WTC11 (cell line): Measurements from ENCODE around the gene SEMA6C. TPM values are rescaled to one million over a fixed set of nuclear protein-coding genes. Genes with fewer than 3 reads are reported as not detected.
"Not testable (repeated sequence)": the region's sequence is repeated elsewhere in the genome, so short reads cannot be mapped to it uniquely, and the experiment has no call there.

Experiments used
- ATAC-seq: fragments of 200-7000 bp; cut with Tn5 transposase; 2 replicates; pipeline ENCODE4 v1.10.0; 2021; ENCODE audit warnings: mild to moderate bottlenecking, moderate library complexity
- Bru-seq: library from RNA; stranded (reverse); fragments of 400-500 nt; gene quantifications from one replicate; lab custom pipeline; 2021; lab: Mats Ljungman, UMichigan
- CTCF ChIA-PET: fragments of 300-600 bp; sonication (Branson Sonifier 250); formaldehyde crosslinking; loops from one replicate; lab custom pipeline; 2021; ENCODE audit warnings: antibody characterized with exemption; lab: Charles Lee
- POLR2A ChIA-PET: fragments of 350-600 bp; sonication (Branson Sonifier 250); formaldehyde crosslinking; loops from one replicate; lab custom pipeline; 2021; ENCODE audit warnings: antibody characterized with exemption; lab: Charles Lee
- DNase-seq: peaks from one replicate; pipeline ENCODE4 v3.0.0; 2021; ENCODE audit warnings: low spot score
- H3K27ac Mint-ChIP-seq: 2 replicates; pipeline ENCODE4 v1.8.0; 2021; ENCODE audit warnings: mixed read lengths
- H3K27me3 Mint-ChIP-seq: 2 replicates; pipeline ENCODE4 v1.8.0; 2021; ENCODE audit warnings: low read depth, mild to moderate bottlenecking, moderate library complexity, mixed read lengths
- H3K36me3 Mint-ChIP-seq: 2 replicates; pipeline ENCODE4 v1.8.0; 2021; ENCODE audit warnings: mixed read lengths
- H3K4me1 Mint-ChIP-seq: 2 replicates; pipeline ENCODE4 v1.8.0; 2022; ENCODE audit warnings: mixed read lengths
- H3K4me3 Mint-ChIP-seq: 2 replicates; pipeline ENCODE4 v1.8.0; 2021; ENCODE audit warnings: mild to moderate bottlenecking, moderate library complexity, mixed read lengths
- H3K9me3 Mint-ChIP-seq: 2 replicates; pipeline ENCODE4 v1.8.0; 2021; ENCODE audit warnings: mixed read lengths
- CREB1 ChIP-seq: sonication (generic); formaldehyde crosslinking; IDR thresholded peaks from 2 replicates; pipeline ENCODE4 v1.8.0; 2023; ENCODE audit warnings: mild to moderate bottlenecking, missing genetic modification reagents
- GTF2I ChIP-seq: fragments of 250-450 bp; sonication (Bioruptor Pico); conservative IDR thresholded peaks from 2 replicates; pipeline ENCODE4 v1.4.0; 2021; ENCODE audit warnings: mild to moderate bottlenecking
- KAT7 ChIP-seq: sonication (generic); formaldehyde crosslinking; IDR thresholded peaks from 2 replicates; pipeline ENCODE4 v1.8.1; 2023; ENCODE audit warnings: missing genetic modification reagents, mild to moderate bottlenecking, borderline replicate concordance
- NFYB ChIP-seq: sonication (generic); formaldehyde crosslinking; conservative IDR thresholded peaks from 2 replicates; pipeline ENCODE4 v1.8.0; 2022; ENCODE audit warnings: low read depth, missing genetic modification reagents
- NR1H2 ChIP-seq: sonication (generic); formaldehyde crosslinking; IDR thresholded peaks from 2 replicates; pipeline ENCODE4 v1.9.0; 2021; ENCODE audit warnings: mild to moderate bottlenecking, moderate library complexity, missing genetic modification reagents
- OVOL2 ChIP-seq: fragments of 250-450 bp; sonication (Bioruptor Pico); IDR thresholded peaks from 2 replicates; pipeline ENCODE4 v1.9.0; 2021; ENCODE audit warnings: mild to moderate bottlenecking, borderline replicate concordance
- SP1 ChIP-seq: sonication (generic); formaldehyde crosslinking; conservative IDR thresholded peaks from 2 replicates; pipeline ENCODE4 v1.8.1; 2022; ENCODE audit warnings: missing genetic modification reagents
- TEAD1 ChIP-seq: sonication (generic); formaldehyde crosslinking; IDR thresholded peaks from 2 replicates; pipeline ENCODE4 v1.8.0; 2022; ENCODE audit warnings: mild to moderate bottlenecking, missing genetic modification reagents
- ZNF121 ChIP-seq: sonication (generic); formaldehyde crosslinking; IDR thresholded peaks from 2 replicates; pipeline ENCODE4 v1.8.0; 2023; ENCODE audit warnings: missing genetic modification reagents
- ZNF232 ChIP-seq: sonication (generic); formaldehyde crosslinking; IDR thresholded peaks from 2 replicates; pipeline ENCODE4 v1.8.0; 2022; ENCODE audit warnings: mild to moderate bottlenecking, missing genetic modification reagents
- ZNF263 ChIP-seq: sonication (generic); formaldehyde crosslinking; IDR thresholded peaks from 2 replicates; pipeline ENCODE4 v1.8.1; 2022; ENCODE audit warnings: low read depth, mild to moderate bottlenecking, moderate library complexity, missing genetic modification reagents
- ZNF317 ChIP-seq: sonication (generic); formaldehyde crosslinking; IDR thresholded peaks from 2 replicates; pipeline ENCODE4 v1.8.1; 2023; ENCODE audit warnings: low read depth, mild to moderate bottlenecking, moderate library complexity, missing genetic modification reagents, borderline replicate concordance
- long read RNA-seq, 3 experiments: library from RNA in 1 of 3; library from capped mRNA in 1 of 3; library from polyadenylated mRNA in 1 of 3; unstranded in 2 of 3; stranded (forward) in 1 of 3; transcript quantifications; one replicate each; pipeline ENCODE4 v2.0.0, GENCODE V29; 2021
- total RNA-seq: library from RNA; stranded (reverse); gene quantifications from 3 replicates; pipeline ENCODE4 v1.2.3, GENCODE V29; 2021
- TF ChIP-seq, protein P1 (sequence below): sonication (generic); formaldehyde crosslinking; IDR thresholded peaks from 2 replicates; pipeline ENCODE4 v1.8.0; 2022; ENCODE audit warnings: mild to moderate bottlenecking, missing genetic modification reagents
- TF ChIP-seq, protein P2 (sequence below): sonication (generic); formaldehyde crosslinking; IDR thresholded peaks from 2 replicates; pipeline ENCODE4 v1.8.0; 2022; ENCODE audit warnings: missing genetic modification reagents
- TF ChIP-seq, protein P3 (sequence below): fragments of 250-450 bp; sonication (Bioruptor Pico); IDR thresholded peaks from 2 replicates; pipeline ENCODE4 v1.9.0; 2021; ENCODE audit warnings: moderate library complexity, mild to moderate bottlenecking, inconsistent platforms, borderline replicate concordance
- TF ChIP-seq, protein P4 (sequence below): sonication (generic); formaldehyde crosslinking; IDR thresholded peaks from 2 replicates; pipeline ENCODE4 v1.8.0; 2023; ENCODE audit warnings: missing genetic modification reagents
- TF ChIP-seq, protein P5 (sequence below): sonication (generic); formaldehyde crosslinking; IDR thresholded peaks from 2 replicates; pipeline ENCODE4 v1.8.1; 2022; ENCODE audit warnings: low read depth, mild to moderate bottlenecking, moderate library complexity, missing genetic modification reagents, borderline replicate concordance

SEMA6C gene, protein sequence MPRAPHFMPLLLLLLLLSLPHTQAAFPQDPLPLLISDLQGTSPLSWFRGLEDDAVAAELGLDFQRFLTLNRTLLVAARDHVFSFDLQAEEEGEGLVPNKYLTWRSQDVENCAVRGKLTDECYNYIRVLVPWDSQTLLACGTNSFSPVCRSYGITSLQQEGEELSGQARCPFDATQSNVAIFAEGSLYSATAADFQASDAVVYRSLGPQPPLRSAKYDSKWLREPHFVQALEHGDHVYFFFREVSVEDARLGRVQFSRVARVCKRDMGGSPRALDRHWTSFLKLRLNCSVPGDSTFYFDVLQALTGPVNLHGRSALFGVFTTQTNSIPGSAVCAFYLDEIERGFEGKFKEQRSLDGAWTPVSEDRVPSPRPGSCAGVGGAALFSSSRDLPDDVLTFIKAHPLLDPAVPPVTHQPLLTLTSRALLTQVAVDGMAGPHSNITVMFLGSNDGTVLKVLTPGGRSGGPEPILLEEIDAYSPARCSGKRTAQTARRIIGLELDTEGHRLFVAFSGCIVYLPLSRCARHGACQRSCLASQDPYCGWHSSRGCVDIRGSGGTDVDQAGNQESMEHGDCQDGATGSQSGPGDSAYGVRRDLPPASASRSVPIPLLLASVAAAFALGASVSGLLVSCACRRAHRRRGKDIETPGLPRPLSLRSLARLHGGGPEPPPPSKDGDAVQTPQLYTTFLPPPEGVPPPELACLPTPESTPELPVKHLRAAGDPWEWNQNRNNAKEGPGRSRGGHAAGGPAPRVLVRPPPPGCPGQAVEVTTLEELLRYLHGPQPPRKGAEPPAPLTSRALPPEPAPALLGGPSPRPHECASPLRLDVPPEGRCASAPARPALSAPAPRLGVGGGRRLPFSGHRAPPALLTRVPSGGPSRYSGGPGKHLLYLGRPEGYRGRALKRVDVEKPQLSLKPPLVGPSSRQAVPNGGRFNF
- total RNA-seq = 16.3 to 21.0 TPM (median 18.1 TPM) in 3 replicates
- Bru-seq, nascent RNA = percentile 58 among the genes with signal in this experiment
- long read RNA-seq, experiment 1, transcript SEMA6C-204 (19 exons, 3,892 nt) = major isoform, 10 of 30 reads
- long read RNA-seq, experiment 1, partial matches to known transcripts = 6 of 30 reads
- long read RNA-seq, experiment 1, other reads (novel, unspliced or antisense) = 13 of 30 reads
- long read RNA-seq, experiment 2, partial matches to known transcripts = 8 of 13 reads
- long read RNA-seq, experiment 2, other reads (novel, unspliced or antisense) = 5 of 13 reads
- long read RNA-seq, experiment 3 = 0 reads

DNA sequence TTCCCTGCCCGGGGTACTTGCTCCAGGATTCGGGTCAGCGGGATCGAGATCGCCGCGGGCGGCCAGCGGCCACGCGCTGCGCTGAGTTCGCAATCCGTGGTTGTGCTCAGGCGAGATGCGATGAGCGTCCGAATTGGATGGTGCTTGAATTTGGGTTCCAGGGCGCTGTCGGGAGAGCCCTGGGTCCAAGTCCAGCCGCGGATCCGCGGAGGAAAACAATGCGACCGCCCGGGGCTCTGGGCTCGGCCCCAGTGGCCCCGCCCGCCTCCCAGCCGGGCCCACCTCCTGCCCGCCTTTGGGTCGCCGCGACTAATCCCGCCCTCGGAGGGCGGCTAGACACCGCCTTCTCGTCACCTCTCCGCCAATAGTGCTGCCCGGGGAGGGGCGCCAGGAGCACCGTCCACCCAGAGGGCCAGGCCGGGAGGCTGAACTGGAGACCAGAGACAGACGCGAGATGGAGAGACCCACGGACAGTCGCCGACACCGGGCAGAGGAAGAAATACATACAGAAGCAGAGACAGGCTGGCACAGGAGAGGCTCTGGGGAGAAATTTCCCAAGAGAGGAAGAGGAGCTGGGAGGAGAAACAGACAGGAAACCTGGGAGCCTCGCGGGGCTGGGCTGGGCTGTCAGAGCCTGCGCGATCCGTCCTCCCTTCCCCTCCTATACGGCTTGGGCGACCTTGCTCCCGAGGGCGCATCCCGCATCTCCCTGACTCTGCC lies at the start of gene SEMA6C:
Gene SEMA6C, minus strand, starts transcription at position 220 of the 720 bp plus-strand sequence. CDS start 4,010 bp downstream, outside the sequence.
- DNase-seq = peak; percentile 94
- ATAC-seq = peak; percentile 92
- TF ChIP-seq ZNF232 (CRISPR knock-in tag) (0 out of 2 replicates have a peak, but pooled peaks have one; percentile 40), NR1H2 (CRISPR knock-in tag) (no peak), CREB1 (CRISPR knock-in tag) (no peak), GTF2I (CRISPR knock-in tag) (no peak), NFYB (CRISPR knock-in tag) (peak; percentile 60; the same call in 1 of the 2 replicates), KAT7 (0 out of 2 replicates have a peak, but pooled peaks have one; percentile 67), ZNF263 (CRISPR knock-in tag) (peak; percentile 81), ZNF121 (CRISPR knock-in tag) (no peak), TEAD1 (CRISPR knock-in tag) (peak; percentile 48; the same call in 1 of the 2 replicates), SP1 (peak; percentile 75), OVOL2 (CRISPR knock-in tag) (no peak), ZNF317 (CRISPR knock-in tag) (no peak)
- TF ChIP-seq, protein P1, sequence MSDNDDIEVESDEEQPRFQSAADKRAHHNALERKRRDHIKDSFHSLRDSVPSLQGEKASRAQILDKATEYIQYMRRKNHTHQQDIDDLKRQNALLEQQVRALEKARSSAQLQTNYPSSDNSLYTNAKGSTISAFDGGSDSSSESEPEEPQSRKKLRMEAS (CRISPR knock-in tag) = no peak; the same call in 1 of the 2 replicates
- TF ChIP-seq, protein P2, sequence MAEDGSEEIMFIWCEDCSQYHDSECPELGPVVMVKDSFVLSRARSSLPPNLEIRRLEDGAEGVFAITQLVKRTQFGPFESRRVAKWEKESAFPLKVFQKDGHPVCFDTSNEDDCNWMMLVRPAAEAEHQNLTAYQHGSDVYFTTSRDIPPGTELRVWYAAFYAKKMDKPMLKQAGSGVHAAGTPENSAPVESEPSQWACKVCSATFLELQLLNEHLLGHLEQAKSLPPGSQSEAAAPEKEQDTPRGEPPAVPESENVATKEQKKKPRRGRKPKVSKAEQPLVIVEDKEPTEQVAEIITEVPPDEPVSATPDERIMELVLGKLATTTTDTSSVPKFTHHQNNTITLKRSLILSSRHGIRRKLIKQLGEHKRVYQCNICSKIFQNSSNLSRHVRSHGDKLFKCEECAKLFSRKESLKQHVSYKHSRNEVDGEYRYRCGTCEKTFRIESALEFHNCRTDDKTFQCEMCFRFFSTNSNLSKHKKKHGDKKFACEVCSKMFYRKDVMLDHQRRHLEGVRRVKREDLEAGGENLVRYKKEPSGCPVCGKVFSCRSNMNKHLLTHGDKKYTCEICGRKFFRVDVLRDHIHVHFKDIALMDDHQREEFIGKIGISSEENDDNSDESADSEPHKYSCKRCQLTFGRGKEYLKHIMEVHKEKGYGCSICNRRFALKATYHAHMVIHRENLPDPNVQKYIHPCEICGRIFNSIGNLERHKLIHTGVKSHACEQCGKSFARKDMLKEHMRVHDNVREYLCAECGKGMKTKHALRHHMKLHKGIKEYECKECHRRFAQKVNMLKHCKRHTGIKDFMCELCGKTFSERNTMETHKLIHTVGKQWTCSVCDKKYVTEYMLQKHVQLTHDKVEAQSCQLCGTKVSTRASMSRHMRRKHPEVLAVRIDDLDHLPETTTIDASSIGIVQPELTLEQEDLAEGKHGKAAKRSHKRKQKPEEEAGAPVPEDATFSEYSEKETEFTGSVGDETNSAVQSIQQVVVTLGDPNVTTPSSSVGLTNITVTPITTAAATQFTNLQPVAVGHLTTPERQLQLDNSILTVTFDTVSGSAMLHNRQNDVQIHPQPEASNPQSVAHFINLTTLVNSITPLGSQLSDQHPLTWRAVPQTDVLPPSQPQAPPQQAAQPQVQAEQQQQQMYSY = 0 out of 2 replicates have a peak, but pooled peaks have one; percentile 38
- TF ChIP-seq, protein P3, sequence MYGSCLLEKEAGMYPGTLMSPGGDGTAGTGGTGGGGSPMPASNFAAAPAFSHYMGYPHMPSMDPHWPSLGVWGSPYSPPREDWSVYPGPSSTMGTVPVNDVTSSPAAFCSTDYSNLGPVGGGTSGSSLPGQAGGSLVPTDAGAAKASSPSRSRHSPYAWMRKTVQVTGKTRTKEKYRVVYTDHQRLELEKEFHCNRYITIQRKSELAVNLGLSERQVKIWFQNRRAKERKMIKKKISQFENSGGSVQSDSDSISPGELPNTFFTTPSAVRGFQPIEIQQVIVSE (CRISPR knock-in tag) = no peak
- TF ChIP-seq, protein P4, sequence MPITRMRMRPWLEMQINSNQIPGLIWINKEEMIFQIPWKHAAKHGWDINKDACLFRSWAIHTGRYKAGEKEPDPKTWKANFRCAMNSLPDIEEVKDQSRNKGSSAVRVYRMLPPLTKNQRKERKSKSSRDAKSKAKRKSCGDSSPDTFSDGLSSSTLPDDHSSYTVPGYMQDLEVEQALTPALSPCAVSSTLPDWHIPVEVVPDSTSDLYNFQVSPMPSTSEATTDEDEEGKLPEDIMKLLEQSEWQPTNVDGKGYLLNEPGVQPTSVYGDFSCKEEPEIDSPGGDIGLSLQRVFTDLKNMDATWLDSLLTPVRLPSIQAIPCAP (CRISPR knock-in tag) = no peak
- TF ChIP-seq, protein P5, sequence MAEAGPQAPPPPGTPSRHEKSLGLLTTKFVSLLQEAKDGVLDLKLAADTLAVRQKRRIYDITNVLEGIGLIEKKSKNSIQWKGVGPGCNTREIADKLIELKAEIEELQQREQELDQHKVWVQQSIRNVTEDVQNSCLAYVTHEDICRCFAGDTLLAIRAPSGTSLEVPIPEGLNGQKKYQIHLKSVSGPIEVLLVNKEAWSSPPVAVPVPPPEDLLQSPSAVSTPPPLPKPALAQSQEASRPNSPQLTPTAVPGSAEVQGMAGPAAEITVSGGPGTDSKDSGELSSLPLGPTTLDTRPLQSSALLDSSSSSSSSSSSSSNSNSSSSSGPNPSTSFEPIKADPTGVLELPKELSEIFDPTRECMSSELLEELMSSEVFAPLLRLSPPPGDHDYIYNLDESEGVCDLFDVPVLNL (CRISPR knock-in tag) = no peak
- H3K27me3 Mint-ChIP-seq = peaks cover 44% of the 10 kb centered on the region
- no peaks in the 10 kb centered on the region for H3K9me3 Mint-ChIP-seq
- no peaks in the 10 kb centered on the region for H3K36me3 Mint-ChIP-seq
- peaks cover 38% of the 10 kb centered on the region for H3K4me1 Mint-ChIP-seq
- peak within 1 kb of the TSS; percentile 93 for H3K4me3 Mint-ChIP-seq
- ChIA-PET POLR2A (interaction anchor here (1.5 kb wide), 1 partner anchor 15 kb away, joined by 3 read pairs; no protein-coding TSS in a partner anchor), CTCF (interaction anchor here (1.0 to 1.4 kb wide), 2 partner anchors 15 to 47 kb away, joined by 3 to 13 read pairs; no protein-coding TSS in a partner anchor)
- no peak within 1 kb of the TSS for H3K27ac Mint-ChIP-seq

DNA sequence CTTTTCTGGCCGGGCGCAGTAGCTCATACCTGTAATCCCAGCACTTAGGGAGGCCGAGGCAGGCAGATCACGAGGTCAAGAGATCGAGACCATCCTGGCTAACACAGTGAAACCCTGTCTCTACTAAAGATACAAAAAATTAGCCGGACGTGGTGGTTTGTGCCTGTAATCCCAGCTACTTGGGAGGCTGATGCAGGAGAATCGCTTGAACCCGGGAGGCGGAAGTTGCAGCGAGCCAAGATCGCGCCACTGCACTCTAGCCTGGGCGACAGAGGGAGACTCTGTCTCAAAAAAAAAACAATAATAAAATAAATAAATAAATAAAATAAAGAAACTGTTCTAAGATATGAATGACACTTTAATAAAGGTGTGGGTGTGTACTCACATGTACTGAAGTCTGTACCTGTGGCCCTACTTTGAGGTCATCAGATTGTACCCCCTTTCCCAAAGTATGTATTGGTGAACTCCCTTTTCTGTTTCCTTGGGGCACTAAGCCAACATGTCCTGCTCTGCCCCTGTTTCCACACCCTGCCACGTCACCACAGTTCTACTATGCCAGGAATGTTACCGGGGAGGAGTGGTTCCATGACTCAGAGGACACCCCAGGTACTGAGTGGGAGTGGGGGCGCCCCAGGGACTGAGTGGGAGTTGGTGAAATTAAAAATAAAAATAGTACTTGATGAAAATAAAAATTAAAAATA lies 48.6 kb upstream of the SEMA6C start:
- H3K9me3 Mint-ChIP-seq, DNase-seq, ATAC-seq, H3K4me3 Mint-ChIP-seq, POLR2A ChIA-PET, H3K27me3 Mint-ChIP-seq, H3K27ac Mint-ChIP-seq, H3K36me3 Mint-ChIP-seq: not testable (repeated sequence)
- CTCF ChIA-PET = interaction anchor here (0.7 kb wide), 1 partner anchor 56 kb away, joined by 5 read pairs; no protein-coding TSS in a partner anchor
- peaks cover 18% of the 10 kb centered on the region for H3K4me1 Mint-ChIP-seq
